ENCODE results near the gene DESI1.
"Not testable (repeated sequence)": the region's sequence is repeated elsewhere in the genome, so short reads cannot be mapped to it uniquely, and the experiment has no call there.

The DESI1 gene

GRCh38 chr22:41595703-41596102 lies 25.1 kb downstream of the DESI1 start:
- Histone ChIP-seq H2BK15ac (replicated peaks; ENCODE audit: low read depth) (no peak overlapping the region), H3K79me1 (ENCODE audit: low read length) (no peaks in the 10 kb centered on the region), H3K36me3 (ENCODE audit: control insufficient read depth, insufficient read depth, low read length) (peaks cover 2% of the 10 kb centered on the region), H4K5ac (ENCODE audit: low read length) (no peak overlapping the region), H3K4me2 (ENCODE audit: low read length) (no peak overlapping the region), H2BK120ac (ENCODE audit: low read depth, low read length) (no peak overlapping the region), H3K79me2 (ENCODE audit: control insufficient read depth, insufficient read depth, low read length) (no peaks in the 10 kb centered on the region), H3K4me1 (ENCODE audit: control insufficient read depth, low read depth, low read length) (no peaks in the 10 kb centered on the region), H4K8ac (ENCODE audit: low read depth, low read length) (no peak overlapping the region), H3K4ac (ENCODE audit: low read depth, low read length) (no peak overlapping the region), H2BK5ac (ENCODE audit: low read length) (no peak overlapping the region), H3K4me3 (ENCODE audit: low read length) (no peak overlapping the region), H3K9ac (ENCODE audit: low read length) (no peak overlapping the region), H3K23ac (ENCODE audit: low read length) (no peak overlapping the region), H2AK5ac (ENCODE audit: low read length) (no peak overlapping the region), H3K27me3 (ENCODE audit: insufficient read depth, low read length, poor library complexity) (no peaks in the 10 kb centered on the region), H3K18ac (ENCODE audit: low read length) (no peak overlapping the region), H3K27ac (ENCODE audit: low read depth, low read length) (no peak overlapping the region), H3K56ac (ENCODE audit: low read length) (no peak overlapping the region)
- no peak for DNase-seq
- WGBS (ENCODE audit: extremely low coverage, insufficient coverage, low lambda C conversion rate): no CpG with 5 or more reads among the region's 5 CpGs

DNA sequence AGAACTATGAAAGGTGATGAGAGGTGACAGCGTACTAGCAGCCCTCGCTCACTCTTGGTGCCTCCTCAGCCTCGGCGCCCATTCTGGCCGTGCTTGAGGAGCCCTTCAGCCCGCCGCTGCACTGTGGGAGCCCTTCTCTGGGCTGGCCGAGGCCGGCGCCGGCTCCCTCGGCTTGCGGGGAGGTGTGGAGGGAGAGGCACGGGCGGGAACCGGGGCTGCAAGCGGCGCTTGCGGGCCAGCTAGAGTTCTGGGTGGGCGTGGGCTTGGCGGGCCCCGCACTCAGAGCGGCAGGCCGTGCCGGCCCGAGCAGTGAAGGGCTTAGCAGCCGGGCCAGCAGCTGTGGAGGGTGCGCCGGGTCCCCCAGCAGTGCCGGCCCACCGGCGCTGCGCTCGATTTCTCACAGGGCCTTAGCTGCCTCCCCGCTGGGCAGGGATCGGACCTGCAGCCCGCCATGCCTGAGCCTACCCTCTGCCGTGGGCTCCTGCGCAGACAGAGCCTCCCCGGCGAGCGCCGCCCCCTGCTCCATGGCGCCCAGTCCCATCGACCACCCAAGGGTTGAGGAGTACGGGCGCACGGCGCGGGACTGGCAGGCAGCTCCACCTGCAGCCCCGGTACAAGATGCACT lies 27.4 kb downstream of the DESI1 start:
- DNase-seq; H3K79me1 ChIP-seq (ENCODE audit: low read length); H2BK5ac ChIP-seq (ENCODE audit: low read length); H3K4me1 ChIP-seq (ENCODE audit: control insufficient read depth, low read depth, low read length); H3K18ac ChIP-seq (ENCODE audit: low read length); H3K9ac ChIP-seq (ENCODE audit: low read length); H3K27ac ChIP-seq (ENCODE audit: low read depth, low read length); H2BK120ac ChIP-seq (ENCODE audit: low read depth, low read length); H3K79me2 ChIP-seq (ENCODE audit: control insufficient read depth, insufficient read depth, low read length); H3K36me3 ChIP-seq (ENCODE audit: control insufficient read depth, insufficient read depth, low read length); H3K56ac ChIP-seq (ENCODE audit: low read length); H3K23ac ChIP-seq (ENCODE audit: low read length); H2AK5ac ChIP-seq (ENCODE audit: low read length); H3K4me3 ChIP-seq (ENCODE audit: low read length); H4K5ac ChIP-seq (ENCODE audit: low read length); H2BK15ac ChIP-seq (replicated peaks; ENCODE audit: low read depth); H3K27me3 ChIP-seq (ENCODE audit: insufficient read depth, low read length, poor library complexity); H3K4ac ChIP-seq (ENCODE audit: low read depth, low read length); H3K4me2 ChIP-seq (ENCODE audit: low read length); H4K8ac ChIP-seq (ENCODE audit: low read depth, low read length): not testable (repeated sequence)
- WGBS (ENCODE audit: extremely low coverage, insufficient coverage, low lambda C conversion rate): no CpG with 5 or more reads among the region's 51 CpGs

DNA sequence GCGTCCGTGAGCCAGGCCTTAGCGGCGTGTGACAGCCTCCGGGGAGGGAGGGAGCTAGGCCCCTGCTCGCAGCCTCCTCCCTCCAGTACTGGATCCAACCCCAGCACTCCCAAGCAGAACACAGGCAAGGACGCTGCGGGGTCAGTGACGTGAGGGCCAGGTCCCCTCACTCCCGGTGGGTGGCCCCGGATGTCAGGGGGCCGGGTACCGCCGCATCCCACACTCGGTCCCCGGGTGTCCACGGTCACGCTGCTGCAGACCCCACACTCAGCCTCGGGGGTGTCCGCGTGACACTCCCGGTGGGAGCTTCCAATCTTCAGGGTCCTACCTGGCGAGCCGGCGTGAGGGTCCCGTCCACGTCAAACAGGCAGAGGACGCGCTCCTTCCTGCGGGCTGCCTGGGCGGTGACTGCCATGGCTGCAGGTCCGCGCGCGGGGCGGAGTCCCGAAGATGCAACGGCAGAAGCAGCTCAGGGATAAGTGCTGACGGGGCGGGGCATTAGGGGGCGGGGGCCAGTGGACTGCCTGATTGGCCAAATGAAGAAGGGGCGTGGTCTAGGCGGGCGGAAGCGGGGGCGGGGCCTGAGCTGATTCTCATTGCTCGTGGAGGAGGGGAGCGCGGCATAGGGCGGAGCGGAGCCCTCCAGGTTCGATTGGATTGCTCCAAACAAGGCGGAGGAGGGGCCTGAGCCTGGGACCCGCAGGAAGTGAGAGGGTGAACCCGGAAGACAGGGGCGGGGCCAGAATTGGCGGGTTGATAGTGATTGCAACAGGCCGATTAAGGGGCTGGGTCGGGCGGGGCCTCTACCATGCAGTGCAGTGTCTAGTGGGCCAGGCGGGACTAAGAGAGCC lies 31.2 kb downstream of the DESI1 start, which contains the start of gene PMM1:
Gene PMM1 (minus strand): TSS at position 450 of the 851 bp plus-strand sequence. CDS start 35 bp downstream, at position 415.
- Histone ChIP-seq H3K23ac (ENCODE audit: low read length) (no peak within 1 kb of the TSS), H2BK5ac (ENCODE audit: low read length) (no peak within 1 kb of the TSS), H3K36me3 (ENCODE audit: control insufficient read depth, insufficient read depth, low read length) (no peaks in the 10 kb centered on the region), H3K56ac (ENCODE audit: low read length) (peak within 1 kb of the TSS; percentile 93), H2AK5ac (ENCODE audit: low read length) (no peak within 1 kb of the TSS), H3K9ac (ENCODE audit: low read length) (peak within 1 kb of the TSS; percentile 75), H2BK15ac (replicated peaks; ENCODE audit: low read depth) (no peak within 1 kb of the TSS), H3K4me1 (ENCODE audit: control insufficient read depth, low read depth, low read length) (no peaks in the 10 kb centered on the region), H4K8ac (ENCODE audit: low read depth, low read length) (no peak within 1 kb of the TSS), H3K4me2 (ENCODE audit: low read length) (peak within 1 kb of the TSS; percentile 61), H3K18ac (ENCODE audit: low read length) (peak within 1 kb of the TSS; percentile 22), H3K4me3 (ENCODE audit: low read length) (peak within 1 kb of the TSS; percentile 86), H3K79me2 (ENCODE audit: control insufficient read depth, insufficient read depth, low read length) (no peaks in the 10 kb centered on the region), H2BK120ac (ENCODE audit: low read depth, low read length) (no peak within 1 kb of the TSS), H3K4ac (ENCODE audit: low read depth, low read length) (peak within 1 kb of the TSS; percentile 62), H4K5ac (ENCODE audit: low read length) (no peak within 1 kb of the TSS), H3K27ac (ENCODE audit: low read depth, low read length) (no peak within 1 kb of the TSS), H3K27me3 (ENCODE audit: insufficient read depth, low read length, poor library complexity) (no peaks in the 10 kb centered on the region), H3K79me1 (ENCODE audit: low read length) (no peaks in the 10 kb centered on the region)
- no CpG with 5 or more reads among the region's 61 CpGs for WGBS (ENCODE audit: extremely low coverage, insufficient coverage, low lambda C conversion rate)
- peak; percentile 100 for DNase-seq

- H3K4me3 ChIP-seq (ENCODE audit: low read length): no peak overlapping the region
- H3K27me3 ChIP-seq (ENCODE audit: insufficient read depth, low read length, poor library complexity): no peaks in the 10 kb centered on the region
- H3K36me3 ChIP-seq (ENCODE audit: control insufficient read depth, insufficient read depth, low read length): no peaks in the 10 kb centered on the region
- H2AK5ac ChIP-seq (ENCODE audit: low read length): no peak overlapping the region
- H3K4ac ChIP-seq (ENCODE audit: low read depth, low read length): no peak overlapping the region
- H3K4me1 ChIP-seq (ENCODE audit: control insufficient read depth, low read depth, low read length): no peaks in the 10 kb centered on the region
- no peak overlapping the region for H2BK15ac ChIP-seq (replicated peaks; ENCODE audit: low read depth)
- no peak overlapping the region for H3K27ac ChIP-seq (ENCODE audit: low read depth, low read length)
- H3K56ac ChIP-seq (ENCODE audit: low read length): no peak overlapping the region
- no peak overlapping the region for H3K4me2 ChIP-seq (ENCODE audit: low read length)
- no peak overlapping the region for H4K5ac ChIP-seq (ENCODE audit: low read length)
- H3K23ac ChIP-seq (ENCODE audit: low read length): no peak overlapping the region
- WGBS (ENCODE audit: extremely low coverage, insufficient coverage, low lambda C conversion rate): no CpG with 5 or more reads among the region's 7 CpGs
- H3K9ac ChIP-seq (ENCODE audit: low read length): no peak overlapping the region
- H3K18ac ChIP-seq (ENCODE audit: low read length): no peak overlapping the region
- no peak overlapping the region for H2BK120ac ChIP-seq (ENCODE audit: low read depth, low read length)
- no peaks in the 10 kb centered on the region for H3K79me2 ChIP-seq (ENCODE audit: control insufficient read depth, insufficient read depth, low read length)
- no peak overlapping the region for H4K8ac ChIP-seq (ENCODE audit: low read depth, low read length)
- no peak for DNase-seq
- H3K79me1 ChIP-seq (ENCODE audit: low read length): no peaks in the 10 kb centered on the region
- no peak overlapping the region for H2BK5ac ChIP-seq (ENCODE audit: low read length)
Measured at GRCh38 chr22:41587347-41587723, 33.5 kb downstream of the DESI1 start.

- no peaks in the 10 kb centered on the region for H3K79me1 ChIP-seq (ENCODE audit: low read length)
- no peak overlapping the region for H3K18ac ChIP-seq (ENCODE audit: low read length)
- H2BK15ac ChIP-seq (replicated peaks; ENCODE audit: low read depth): no peak overlapping the region
- H3K27ac ChIP-seq (ENCODE audit: low read depth, low read length): no peak overlapping the region
- no peak for DNase-seq
- WGBS (ENCODE audit: extremely low coverage, insufficient coverage, low lambda C conversion rate): no CpG with 5 or more reads among the region's 7 CpGs
- no peaks in the 10 kb centered on the region for H3K4me1 ChIP-seq (ENCODE audit: control insufficient read depth, low read depth, low read length)
- H2AK5ac ChIP-seq (ENCODE audit: low read length): no peak overlapping the region
- no peak overlapping the region for H3K4ac ChIP-seq (ENCODE audit: low read depth, low read length)
- no peak overlapping the region for H3K4me2 ChIP-seq (ENCODE audit: low read length)
- no peak overlapping the region for H2BK120ac ChIP-seq (ENCODE audit: low read depth, low read length)
- no peaks in the 10 kb centered on the region for H3K36me3 ChIP-seq (ENCODE audit: control insufficient read depth, insufficient read depth, low read length)
- no peak overlapping the region for H3K4me3 ChIP-seq (ENCODE audit: low read length)
- H3K79me2 ChIP-seq (ENCODE audit: control insufficient read depth, insufficient read depth, low read length): no peaks in the 10 kb centered on the region
- no peak overlapping the region for H3K56ac ChIP-seq (ENCODE audit: low read length)
- H3K9ac ChIP-seq (ENCODE audit: low read length): no peak overlapping the region
- H2BK5ac ChIP-seq (ENCODE audit: low read length): no peak overlapping the region
- no peaks in the 10 kb centered on the region for H3K27me3 ChIP-seq (ENCODE audit: insufficient read depth, low read length, poor library complexity)
- no peak overlapping the region for H4K5ac ChIP-seq (ENCODE audit: low read length)
- H4K8ac ChIP-seq (ENCODE audit: low read depth, low read length): no peak overlapping the region
- H3K23ac ChIP-seq (ENCODE audit: low read length): no peak overlapping the region
Measured at GRCh38 chr22:41585898-41586297, 34.9 kb downstream of the DESI1 start.
